Activated CD8-positive, alpha-beta memory T cell treated with anti-CD3 and anti-CD28 coated beads, Interleukin-2, amount 50 U/mL, for 1 hour (primary cell): Measurements from ENCODE around the gene GRXCR1.
A peak's percentile ranks its signal among the peaks of the same experiment; 100 is the strongest.

Experiments used
- DNase-seq: peaks from one replicate; pipeline ENCODE4 v3.0.0-alpha.2; 2020; ENCODE audit errors: extremely low read depth

The GRXCR1 gene

DNA sequence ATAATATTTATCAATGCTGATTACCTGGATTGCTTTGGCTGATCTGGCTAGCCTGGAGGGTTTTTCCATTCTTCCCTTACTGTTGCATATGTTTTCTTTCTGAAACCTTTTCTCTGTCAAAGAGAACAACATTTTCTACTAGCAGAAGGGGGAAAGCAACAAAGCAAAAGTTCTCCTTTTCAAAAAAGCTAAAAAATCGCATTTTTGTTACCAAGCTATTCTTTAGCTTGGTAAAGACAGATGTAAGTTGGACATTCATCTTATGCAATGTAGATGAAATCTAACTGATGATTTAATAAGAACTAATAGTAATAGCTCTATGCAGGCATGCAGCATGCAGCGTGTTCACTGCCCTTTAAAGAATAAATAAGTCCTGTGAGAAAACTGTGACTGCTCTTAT lies at the start of gene GRXCR1:
Gene GRXCR1, plus strand, starts transcription at position 301 of the 400 bp plus-strand sequence. CDS start 554 bp downstream, outside the sequence.
- DNase-seq, result no peak

DNA sequence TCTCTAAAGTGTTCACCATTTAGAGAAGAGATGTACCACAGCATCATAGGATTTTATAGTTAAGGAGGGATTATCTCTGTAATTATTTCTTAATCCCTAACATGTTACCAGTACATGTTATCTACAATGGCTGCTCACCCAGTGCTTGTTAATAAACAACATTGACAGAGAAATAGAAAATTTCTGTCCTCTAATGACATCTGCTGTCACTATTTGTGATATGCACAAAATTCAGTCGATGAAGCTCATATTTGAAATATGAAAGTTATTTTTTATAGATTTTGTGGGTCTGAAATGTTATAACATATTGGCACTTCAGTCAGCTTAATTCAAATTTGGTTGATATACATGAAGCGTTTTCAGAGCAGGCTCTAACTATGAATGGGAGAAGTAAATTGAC lies 48.8 kb upstream of the GRXCR1 start:
- no peak for DNase-seq

- DNase-seq, result no peak
Observed at GRCh38 chr4:42844422-42845070, 48.0 kb upstream of the GRXCR1 start.

DNA sequence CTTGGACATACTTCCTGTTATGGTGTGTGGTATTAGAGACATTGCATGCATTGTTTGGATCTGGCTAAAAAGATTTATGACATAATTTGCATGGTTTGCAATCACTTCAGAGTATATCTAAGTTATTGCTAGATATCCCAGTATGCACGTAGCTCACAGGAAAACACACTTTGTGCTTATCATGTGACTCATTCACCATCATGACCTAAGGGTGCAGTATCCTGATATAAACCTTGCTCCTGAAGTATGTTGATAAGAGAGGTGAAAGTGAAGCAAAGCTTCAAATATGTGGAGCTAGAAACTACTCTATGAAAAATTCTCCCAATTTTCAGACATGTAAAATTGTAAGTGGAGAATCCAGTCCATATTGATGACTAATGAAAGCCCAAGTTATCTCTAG lies 46.9 kb upstream of the GRXCR1 start:
- no peak for DNase-seq

GRCh38 chr4:42855779-42856178 lies 36.7 kb upstream of the GRXCR1 start:
- no peak for DNase-seq

GRCh38 chr4:42865572-42866189 lies 26.8 kb upstream of the GRXCR1 start:
- DNase-seq, result peak; percentile 4

DNA sequence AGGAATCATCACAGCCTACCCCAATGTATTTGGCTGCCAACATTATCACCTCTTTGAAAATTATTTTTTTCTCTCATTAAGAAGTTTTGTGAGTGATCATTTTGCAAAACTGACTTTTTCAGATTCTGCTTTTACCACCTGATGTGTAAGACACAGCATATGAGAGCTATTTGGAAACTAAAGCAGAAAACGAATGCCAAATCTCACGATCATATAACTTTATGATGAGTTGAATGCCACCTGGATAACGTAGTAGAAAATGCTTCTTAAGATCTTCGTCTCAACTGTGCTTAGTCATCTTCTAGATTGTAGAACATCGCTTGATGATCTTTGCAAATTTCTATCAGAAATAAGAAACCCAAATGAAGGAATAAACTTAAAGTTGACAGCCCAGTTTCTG lies 21.3 kb upstream of the GRXCR1 start:
- no peak for DNase-seq

GRCh38 chr4:42871671-42872290 lies 20.7 kb upstream of the GRXCR1 start:
- no peak for DNase-seq

DNA sequence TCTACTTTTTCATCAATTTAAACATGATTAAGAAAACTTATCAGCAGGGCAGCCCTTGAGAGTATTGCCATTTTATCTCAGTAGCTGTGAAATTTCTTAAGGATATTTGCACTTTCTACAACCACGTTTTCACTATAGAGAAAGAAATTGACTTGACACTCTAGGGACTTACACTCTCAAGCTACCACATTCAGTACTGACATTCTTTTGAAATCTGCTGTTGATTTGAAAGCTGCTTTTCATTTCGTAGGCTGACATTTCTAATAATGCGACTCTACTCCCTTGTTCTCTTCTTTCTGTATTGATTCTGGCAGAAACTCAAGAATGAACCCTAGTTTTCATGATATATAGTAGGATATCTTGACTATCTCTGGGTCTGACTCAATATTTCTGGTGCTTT lies 13.7 kb upstream of the GRXCR1 start:
- DNase-seq, result no peak

GRCh38 chr4:42881253-42881652 lies 11.3 kb upstream of the GRXCR1 start:
- no peak for DNase-seq

DNA sequence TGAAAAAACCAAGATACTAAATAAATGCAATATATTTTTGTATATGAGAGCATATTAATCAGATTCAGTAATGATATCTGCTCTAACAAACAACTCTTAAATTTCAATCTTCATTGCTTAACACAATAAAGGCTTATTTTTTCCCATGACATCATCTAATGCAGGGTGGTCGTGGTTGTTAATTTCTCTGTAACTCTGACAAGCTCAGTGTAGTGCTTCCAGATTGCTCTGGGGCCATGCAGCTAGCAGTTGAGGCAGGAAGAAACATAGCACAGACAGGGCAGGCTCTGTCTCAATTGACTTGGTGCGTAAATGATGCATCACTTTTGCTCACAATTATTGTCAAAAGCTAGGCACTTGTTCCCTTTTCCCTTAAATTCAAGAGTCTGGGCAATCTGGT lies 869 bp upstream of the GRXCR1 start:
- no peak for DNase-seq

GRCh38 chr4:42895452-42895851 lies 2.9 kb downstream of the GRXCR1 start:
- no peak for DNase-seq

DNA sequence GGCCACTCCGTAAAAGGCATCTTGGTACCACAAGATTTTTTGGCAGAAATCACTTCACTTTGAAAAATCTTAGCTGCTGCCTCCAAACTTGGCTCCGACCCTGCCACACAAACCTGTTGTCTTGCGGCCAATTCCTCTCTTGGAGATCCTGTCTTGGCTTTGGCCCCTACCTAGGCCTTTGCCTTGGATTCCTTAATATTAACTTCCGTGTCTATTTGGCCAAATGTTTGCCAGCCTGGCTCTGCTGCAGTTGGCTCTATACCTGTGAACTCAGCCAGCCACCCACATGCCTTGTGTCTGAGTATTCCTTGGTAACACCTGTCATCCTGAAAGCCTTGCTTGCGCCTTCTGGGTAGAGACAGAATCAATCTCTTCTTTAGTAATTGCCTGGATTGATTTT lies 12.5 kb downstream of the GRXCR1 start:
- DNase-seq, result no peak

DNA sequence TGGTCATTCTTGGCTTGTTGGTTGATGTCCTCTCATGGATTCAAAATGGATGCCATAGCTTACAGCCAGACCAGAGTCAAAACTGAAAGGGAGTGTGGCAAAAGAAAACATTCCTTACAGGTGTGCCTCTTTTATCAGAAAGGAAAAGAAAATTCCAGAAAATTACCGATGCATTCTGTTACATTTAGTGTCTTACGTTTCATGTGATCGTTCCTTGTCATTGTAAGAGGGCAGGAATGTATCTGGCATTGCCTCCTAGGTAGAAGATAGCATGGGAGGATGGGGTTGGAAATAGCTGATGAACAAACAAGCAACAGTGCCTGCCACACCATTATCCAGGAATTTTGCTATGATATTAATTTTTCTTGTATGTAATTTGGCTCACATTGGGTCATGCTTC lies 13.1 kb downstream of the GRXCR1 start:
- DNase-seq, result no peak

GRCh38 chr4:42906341-42906740 lies 13.8 kb downstream of the GRXCR1 start:
- DNase-seq, result no peak

- DNase-seq, result no peak
Observed at GRCh38 chr4:42906891-42907759, 14.6 kb downstream of the GRXCR1 start.

DNA sequence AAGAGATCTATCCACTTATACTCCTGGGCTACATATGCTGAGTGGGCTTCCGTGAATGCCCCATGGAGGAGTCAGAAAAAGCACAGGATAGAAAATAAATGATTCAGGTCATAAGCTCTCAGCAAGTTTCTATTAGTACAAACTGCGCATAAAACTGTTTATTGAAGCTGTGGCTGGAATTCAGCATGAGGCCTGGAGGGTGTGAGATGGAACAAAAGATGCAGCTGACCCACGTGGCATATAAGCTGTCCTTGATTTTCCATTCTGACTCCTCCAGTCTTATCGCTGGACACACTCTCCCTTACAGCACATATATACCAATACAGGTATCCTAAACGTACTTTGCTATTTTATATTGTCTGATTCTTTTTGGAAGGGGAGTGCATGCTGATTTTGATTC lies 17.9 kb downstream of the GRXCR1 start:
- no peak for DNase-seq

- no peak for DNase-seq
Observed at GRCh38 chr4:42914937-42915336, 22.4 kb downstream of the GRXCR1 start.

GRCh38 chr4:42915484-42915883 lies 23.0 kb downstream of the GRXCR1 start:
- no peak for DNase-seq

GRCh38 chr4:42917296-42917695 lies 24.8 kb downstream of the GRXCR1 start:
- DNase-seq, result no peak

DNA sequence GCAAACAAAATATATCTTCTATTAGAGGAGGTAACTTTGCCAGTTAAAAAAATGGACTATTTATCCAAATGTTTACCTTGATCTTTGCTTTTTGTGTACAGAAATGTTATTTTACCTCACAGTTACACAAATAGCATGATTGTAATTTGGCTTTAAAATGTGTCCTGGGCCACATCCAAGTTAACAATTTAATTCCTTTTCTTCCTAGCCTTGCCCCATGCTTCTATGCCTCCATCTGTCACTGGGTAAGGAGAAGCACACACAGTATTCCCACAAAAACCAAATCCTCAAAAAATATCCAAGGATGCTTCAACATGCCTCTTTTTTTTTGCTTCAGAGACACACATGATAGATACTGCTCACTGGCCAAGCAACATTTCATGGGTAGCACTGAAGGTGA lies 30.9 kb downstream of the GRXCR1 start:
- no peak for DNase-seq

- DNase-seq, result no peak
Observed at GRCh38 chr4:42925921-42926320, 33.4 kb downstream of the GRXCR1 start.
